ENCODE data around the gene AGAP1.
"Not testable (repeated sequence)": the region's sequence is repeated elsewhere in the genome, so short reads cannot be mapped to it uniquely, and the experiment has no call there.

Gene AGAP1

DNA sequence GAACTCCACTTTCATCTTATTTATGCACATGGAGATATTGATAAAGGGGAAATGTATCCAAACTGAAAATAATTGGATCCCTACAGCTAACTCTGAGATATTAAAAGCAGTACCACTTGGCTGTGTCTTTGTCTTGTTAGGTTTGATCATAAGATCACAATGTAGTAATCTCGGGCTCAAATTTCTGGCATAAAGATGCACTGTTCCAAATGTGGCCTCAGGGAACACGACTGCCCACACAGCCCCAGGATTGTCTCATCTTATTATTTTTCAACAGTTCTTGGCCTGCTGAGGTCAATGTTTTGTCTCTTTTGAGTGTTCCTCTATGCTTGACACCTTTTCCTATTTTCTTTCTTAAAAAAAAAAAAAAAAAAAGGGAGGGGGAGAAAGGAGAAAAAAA, 560.3 kb downstream of the AGAP1 start:
- DNase-seq = no peak

DNA sequence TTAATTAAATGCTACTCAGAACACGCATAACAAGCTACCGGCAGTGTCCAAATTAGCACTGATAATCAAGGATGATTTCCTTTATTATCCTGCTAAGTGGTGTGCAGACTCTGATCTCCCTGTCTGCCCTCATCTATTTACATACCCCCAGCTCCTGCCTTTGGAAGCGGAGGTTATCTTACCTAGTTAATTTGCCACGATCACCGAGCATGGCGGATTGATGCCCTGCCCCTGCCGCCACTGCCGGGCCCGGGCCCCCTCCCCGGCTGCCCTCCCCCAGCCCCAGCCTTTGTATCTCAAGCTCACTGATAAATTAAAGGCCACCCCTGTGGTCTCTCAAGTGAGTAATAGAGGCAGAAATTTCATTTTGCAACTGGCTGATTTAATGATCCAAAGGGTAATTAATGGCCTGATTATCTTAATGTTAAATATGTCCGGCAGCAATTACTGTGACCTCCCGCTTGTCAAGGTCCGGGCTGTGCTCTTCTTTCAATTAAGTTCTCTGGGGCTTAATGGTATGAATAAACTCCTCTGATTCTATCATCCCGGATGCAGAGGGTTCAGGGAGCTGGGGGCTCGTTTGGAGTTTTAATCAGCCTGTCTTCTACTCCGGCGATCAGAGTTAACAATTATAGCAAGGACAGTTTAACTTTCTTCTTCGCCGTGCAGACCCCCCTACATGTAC, 560.9 kb downstream of the AGAP1 start:
- DNase-seq = no peak

DNA sequence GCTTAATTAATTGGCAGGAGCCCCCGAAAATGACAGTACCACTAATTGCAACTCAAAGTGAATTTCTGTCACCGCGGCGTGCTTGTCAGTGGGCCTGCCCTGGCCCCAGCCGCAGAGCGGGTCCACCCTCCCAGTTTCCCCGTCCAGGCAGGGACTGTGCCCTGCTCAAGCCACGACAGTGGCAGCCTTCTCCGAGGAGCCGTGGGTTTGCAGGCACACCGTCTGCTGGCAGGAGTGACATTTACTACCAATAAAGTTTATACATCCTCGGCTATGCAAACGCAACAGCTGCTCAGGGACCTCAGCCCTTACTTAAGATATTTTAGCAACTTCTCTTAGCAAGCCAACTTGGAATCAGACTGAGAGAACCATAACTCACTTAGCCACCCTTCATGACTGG, 561.6 kb downstream of the AGAP1 start:
- no peak for DNase-seq

DNA sequence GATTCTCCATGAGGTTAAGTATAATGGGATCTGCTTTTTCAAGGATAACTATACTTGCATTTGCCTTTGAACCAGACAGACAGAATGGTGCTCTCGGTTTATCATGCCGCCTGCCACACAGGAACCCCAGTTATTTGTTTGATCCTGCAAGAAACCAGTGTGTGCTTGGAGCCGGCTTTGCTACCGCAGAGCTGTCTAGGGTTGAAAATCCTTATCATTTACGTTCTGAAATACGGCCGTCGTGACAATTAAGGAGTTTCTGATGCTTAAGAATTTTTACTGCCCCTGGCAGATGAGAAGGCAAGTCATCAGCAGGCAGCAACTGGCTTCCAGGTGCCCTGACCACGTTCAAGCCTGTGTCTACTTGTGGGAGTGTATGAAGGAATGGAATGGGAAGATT, 562.3 kb downstream of the AGAP1 start:
- no peak for DNase-seq

DNA sequence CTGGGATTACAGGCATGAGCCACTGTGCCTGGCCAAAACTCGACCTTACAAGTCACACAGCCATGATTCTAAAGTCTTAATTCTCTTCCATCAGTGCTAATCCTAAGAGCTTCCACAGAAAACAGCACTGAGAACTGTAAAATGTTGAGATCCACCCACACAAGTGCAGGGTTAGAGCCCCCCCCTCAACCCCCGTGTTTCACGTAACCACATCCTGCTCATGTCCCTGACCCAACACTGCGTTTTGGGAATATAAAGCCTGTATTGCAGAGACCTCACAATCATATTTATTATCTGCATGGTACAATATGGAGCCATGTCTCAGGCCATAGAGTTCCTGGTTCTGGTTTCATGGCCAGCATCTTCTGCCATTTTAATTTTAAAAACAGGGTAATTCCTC, 563.5 kb downstream of the AGAP1 start:
- no peak for DNase-seq

DNA sequence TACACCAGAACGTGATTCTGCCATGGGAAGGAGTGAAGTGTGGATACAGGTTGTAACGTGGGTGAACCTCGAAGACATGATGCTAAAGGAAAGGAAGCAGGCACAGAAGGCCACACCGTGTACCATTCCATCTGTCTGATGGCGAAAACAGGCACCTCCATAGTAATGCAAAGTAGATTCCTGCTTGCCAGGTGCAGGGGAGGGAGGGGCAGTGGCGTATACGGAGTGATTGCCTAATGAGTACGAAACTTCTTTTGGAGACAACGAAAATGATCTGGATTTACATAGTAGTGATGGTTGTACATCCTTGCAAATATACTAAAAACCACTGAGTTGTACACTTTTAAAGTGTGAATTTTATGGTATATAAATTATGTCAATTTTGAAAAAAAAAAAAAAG, 567.7 kb downstream of the AGAP1 start:
- no peak for DNase-seq

DNA sequence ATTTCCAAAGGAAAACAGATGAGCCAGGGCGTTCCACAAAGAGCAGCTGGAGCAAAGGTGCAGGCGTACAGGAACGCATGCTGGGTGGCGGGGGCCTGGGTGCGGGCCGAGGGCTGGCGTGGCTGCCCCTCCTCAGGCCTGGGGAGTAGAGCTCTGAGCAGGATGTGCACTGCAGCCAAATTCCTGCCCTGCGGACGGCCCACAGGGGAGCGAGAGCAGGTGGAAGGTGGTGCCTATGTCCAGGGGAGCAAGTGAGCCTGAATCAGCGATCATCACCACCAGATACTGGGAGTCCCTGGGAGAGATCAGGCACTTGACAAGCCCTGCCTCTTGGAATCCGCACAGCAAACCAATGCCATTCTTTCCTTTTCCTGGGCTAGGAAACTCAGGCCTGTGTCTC, 568.1 kb downstream of the AGAP1 start:
- DNase-seq = no peak

DNA sequence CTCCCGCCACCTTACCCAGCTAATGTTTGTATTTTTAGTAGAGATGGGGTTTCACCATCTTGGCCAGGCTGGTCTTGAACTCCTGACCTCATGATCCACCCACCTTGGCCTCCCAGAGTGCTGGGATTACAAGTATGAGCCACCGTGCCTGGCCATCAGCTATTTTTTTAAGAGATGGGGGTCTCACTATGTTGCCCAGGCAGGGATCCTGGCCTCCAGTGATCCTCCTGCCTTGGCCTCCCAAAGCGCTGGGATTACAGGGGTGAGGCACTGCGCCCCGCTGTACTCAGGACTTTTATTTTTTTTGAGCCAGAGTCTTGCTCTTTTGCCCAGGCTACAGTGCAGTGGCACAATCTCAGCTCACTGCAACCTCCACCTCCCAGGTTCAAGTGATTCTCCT, 569.0 kb downstream of the AGAP1 start:
- not testable (repeated sequence) for DNase-seq

DNA sequence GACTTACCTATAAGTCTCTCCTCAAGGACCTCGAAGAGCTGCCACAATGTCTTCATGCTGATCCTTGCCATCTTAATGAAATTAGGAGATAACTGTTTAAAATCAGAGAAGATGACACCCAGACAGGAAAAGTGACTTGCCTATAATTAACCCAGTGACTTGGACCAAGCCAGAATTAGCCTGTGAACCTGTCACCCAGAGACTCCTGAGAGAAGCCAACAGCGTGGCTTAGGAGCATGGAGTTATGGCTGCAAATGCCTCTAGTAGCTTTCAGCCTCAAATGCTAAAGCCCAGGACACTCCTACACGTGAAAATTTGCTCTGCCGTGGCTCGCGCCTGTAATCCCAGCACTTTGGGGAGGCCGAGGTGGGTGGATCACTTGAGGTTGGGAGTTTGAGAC, 570.2 kb downstream of the AGAP1 start:
- DNase-seq = no peak

DNA sequence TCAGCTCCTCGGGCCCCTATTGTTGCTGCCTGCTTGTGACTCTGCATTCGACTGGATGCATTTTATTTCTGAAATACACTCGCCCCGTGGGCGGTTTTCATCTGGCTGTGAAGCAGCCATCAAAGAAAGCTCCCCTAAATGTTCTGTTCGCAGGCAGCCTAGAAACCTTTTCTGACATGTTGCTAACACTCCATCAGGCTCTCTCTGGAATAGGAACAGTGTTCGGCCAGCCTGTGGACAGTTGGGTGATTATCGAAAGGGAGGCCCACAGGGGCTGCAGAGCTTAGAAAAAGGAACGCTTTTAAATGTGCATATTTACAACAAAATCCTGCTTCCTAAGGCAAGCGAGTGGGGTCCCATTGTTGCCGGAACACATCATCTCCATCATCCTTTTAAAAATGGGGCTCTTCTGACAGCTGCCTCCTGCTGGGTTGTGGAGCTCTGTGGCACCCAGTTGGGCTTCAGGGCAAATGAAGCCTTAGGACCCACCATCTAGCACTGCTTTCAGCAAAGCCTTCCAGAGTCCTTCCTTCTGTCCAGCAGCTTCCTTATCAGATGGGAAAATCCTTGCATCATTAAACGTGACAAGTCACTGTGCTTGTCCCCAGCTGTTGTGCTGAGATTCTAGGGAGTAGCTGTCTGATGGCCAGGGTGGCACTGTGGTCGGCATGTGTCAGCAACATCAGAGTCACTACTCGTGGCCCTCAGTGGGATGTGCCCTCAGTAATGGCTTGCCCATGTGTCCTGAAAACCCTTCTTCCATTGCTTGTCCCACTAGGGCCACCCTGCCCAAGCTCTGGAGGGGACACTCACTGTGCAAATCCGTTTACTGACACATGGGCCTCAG, 571.7 kb downstream of the AGAP1 start:
- no peak for DNase-seq

DNA sequence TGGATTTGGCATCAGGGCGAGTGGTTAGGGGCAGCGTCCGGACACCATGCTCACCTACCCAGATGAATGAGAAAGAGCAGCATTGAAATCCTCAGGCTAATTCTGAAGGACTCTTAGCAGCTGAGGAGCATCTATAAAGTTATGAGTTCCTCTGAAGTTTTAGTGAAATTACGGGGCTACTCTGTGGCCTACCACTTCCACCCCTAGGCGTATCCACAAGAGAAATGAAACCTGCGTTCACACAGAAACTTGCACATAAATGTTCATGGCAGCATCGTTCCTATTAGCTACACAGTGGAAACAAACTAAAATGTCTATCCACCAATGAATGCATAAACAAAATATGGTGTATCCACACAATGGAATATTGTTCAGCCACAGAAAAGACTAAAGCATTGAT, 576.4 kb downstream of the AGAP1 start:
- DNase-seq = no peak

DNA sequence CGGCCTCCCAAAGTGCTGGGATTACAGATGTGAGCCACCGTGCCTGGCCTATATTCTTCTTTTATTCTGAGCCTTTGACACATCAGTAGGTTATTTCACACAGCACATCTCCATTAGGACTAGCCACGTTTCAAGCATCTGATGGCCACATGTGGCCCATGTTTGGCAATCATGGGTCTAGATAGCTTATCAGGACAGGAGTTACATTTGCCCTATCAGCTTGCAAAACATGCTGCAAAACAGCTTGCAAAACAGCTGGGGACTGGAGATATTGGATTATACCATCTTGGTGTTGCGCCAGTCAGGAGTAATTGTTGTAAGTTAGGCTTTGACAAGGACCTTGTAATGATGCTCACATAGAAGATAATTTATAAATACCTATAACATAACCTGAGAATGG, 579.4 kb downstream of the AGAP1 start:
- DNase-seq = no peak

DNA sequence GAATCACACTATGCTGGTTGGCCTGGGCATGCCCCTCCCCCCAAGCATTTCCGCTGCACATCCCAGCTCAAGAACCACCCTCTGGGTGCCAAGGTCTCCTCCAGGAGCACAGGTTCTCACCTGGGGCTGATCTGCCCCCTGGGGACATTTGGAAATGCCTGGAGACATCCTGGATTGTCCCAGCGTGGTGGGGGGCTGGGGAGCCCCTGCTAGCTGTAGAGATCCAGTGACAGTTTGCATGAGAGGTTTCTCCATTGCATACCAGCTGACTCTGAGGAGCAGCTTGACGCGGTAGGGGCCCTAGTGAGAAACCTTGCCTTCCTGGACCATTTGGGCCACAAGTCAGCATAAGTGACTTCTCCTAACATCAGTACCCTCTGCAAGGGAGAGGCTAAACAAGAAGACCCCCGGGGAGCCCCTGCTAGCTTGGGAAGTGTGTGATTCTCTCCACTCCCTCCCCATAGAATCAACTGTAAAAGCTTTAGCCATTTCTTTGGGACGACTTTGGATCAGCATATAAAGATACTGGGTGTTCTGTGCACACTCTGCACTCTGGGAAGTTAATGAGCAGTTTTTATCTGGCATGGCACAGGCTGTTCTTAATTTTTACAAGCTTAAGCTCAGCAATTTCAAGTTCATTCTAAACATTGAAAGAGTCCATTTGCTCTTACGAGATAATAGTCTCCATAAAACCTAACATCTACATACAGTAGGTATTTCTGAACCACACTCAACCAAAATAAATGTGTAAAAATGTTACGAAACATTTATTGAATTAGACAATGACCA, 580.2 kb downstream of the AGAP1 start:
- DNase-seq = no peak

DNA sequence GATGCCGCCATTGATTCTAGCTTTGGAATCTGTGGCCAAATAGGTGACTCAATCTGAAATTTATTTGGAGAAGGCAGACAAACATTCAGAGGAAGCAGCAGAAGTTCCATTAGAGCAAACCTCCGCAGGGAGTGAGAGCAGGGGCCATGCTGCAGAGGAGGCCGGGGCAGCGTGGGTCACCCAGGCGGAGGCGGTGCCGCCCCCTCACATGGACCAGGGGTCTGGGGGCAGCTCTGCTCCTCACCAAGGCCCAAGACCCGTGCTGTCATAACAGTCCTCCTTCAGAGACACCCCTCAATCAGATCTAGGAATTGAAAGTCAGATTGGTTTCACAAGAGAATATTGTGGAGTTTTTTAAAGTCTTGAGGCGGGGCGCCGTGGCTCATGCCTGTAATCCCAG, 582.0 kb downstream of the AGAP1 start:
- DNase-seq = no peak

DNA sequence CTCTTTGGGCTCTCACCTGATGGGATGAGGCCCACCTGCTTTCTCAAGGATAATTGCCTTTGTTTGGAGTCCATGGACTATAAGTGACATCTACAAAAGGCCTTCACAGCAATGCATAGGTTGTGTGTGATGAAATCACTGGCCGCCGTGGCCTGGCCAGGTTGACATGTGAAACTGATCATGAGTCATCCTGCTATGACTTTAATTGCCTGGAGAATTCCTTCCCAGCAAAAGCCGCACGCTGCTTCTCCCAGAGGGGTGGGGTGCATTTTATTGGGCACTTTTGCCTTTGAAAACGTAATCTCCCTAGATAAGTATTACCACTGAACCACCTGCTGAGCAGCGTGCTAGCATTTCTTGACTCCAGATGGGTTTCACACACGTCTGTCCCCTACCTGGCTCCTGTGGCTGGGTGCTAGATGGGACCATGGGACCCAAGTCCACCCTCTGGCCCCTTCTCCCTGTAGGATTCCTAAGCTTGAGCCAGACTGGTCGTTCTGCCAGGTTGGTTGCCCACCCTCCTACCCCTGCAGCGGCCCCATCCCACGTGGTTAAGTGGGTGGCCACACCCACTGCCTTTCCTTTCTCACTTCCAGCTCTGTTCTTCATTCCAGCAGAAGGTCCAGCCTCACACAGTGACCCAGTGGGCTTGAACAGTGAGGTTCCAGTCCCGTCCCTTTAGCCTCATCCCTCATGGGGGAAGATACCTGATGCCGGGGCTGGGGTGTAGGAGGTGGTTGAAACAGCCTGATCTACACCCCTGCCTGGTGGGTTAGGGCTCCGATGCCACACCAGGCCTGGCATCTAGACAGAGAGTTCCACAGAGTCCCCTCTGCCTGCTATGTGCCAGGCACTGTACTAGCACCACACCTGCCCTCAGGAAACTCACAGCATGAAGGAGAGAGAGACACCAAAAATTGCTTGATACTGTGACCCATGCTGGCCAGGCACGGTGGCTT, 584.7 kb downstream of the AGAP1 start:
- DNase-seq = no peak

DNA sequence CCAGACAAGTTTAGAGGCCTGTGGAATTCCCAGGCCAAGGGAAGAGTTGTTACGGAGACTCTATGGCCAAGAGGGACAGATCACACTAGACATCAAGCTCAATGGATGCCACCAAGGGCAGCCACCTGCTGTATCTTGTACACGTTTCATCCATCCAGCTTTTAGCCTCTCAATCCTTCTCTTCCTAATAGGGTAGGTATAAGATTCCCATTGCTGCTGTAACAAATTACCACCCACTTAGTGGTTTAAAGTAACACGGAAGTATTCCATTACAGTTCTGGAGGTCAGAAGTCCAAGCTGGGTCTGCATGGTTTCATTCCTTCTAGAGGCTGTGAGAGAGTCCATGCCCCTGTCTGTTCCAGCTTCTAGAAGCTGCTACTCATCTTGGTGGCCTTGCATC, 586.6 kb downstream of the AGAP1 start:
- DNase-seq = no peak

DNA sequence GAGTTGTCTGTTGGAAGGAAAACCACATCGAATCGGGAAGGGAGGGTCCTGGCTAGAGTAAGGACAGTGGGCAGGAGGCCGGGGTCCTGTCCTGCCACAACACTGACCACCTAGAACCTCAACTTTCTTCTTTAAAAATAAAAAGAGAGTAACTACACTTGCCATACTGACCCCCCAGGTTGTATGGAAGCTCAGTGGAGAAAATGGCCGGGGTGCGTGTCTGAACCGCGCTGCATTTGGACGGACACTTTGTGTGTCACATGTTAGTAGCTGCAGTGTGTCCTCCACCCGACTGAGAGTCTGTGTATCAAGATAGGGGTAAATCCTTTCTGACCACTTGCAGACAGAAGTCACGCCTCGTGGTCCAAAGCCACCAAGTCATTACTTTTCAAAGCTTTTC, 587.3 kb downstream of the AGAP1 start:
- DNase-seq = no peak

DNA sequence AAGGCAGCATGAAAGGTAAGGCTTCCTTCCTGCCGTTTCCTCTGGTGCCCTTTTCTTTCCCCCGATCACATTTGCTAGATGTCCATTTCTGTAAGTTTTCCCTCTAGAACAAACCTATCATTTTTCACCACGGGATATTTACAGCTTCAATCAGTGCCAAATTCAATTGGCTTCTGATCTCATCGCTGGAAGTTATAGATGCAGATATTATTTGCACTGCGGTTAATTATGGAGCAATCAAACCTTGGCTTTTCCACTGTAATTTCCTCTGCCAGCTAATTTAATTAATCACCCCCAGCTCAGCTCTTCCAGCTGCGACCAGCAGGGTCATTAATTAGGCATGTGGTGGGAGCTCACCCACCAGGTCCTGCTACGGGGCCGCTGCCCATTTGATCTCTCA, 588.2 kb downstream of the AGAP1 start:
- no peak for DNase-seq

DNA sequence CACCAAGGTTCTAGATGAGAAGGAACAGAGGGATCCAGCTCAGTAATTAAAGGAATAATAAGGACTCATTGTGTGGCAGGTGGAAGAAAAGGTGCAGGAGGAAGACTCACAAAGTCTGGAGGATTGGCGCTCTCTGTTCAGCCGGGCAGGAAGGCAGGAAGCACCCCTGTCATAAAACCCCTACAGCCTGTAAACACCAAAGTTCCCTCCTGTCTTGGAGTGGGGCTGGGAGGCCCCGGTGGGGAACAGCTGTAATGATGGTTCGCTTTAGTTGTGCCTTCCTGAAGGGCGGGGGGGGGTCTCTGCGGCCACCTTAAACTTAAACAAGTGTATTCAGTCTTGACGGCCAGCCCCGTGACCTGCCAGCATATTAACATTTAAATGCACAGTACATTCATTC, 590.1 kb downstream of the AGAP1 start:
- DNase-seq = no peak

DNA sequence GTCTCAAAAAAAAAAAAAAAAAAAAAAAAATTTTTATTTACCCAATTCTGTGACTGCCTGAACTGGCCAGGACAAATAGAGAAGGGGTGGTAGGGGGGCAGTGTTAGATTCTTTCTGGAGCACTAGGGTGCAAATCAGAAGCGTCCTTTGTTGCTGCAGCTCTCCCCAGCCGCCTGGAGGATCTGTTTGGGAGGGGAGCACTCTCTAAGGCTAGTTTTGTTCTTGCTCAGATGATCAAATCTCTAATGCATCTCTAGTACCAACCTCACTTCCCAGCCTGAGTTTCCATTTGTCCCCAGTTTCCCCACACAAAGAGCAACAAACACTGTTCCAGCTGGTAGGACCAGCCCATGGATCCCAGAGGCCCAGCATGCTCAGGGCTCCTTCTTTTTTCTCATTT, 591.4 kb downstream of the AGAP1 start:
- no peak for DNase-seq

DNA sequence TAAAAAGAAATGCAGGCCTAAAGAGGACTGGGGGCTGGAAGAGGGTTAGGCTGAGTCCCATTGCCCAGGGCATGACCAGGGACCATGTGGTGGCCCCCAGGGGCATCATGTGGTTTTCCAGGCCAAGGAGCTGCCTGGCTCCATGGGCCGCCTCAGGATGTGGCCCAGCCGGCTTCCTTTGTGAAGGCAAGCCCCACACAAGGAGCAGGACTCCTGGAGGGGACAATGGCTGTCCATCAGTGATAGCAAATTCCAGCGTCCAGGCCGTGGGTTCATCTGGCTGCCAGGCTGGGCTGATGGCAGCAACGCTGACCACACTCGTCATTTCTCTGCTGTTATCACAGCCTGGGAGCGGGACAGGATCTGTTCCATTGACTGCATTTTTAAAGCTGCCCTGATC, 591.8 kb downstream of the AGAP1 start:
- DNase-seq = no peak

DNA sequence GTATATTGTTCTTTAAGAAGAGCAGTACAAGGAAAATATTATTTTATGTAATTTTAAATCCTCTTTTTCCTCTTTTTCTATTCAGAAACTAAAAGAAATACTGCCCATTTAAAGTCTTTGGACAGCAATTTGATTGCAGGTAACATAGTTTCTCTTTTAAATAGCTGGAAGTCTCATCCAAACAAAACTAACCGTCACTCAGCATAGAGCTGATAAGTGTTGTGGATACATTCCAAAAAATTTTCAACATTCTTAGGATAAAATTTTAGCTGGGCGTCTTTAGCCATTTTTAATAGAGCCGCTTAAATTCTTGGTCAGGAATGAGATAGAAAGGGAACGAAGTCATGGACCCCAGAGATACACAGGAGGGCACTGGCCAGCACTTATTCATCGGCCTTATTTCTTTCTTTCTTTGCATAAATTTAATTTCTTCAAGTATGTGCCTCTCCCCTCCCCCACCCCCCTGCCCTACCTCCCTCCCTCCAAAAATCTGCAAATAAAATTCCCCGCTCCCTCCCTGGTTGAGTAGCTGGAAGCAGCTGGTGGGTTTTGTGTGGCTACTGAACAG, 592.6 kb downstream of the AGAP1 start:
- no peak for DNase-seq
